HCT116 (cell line): ENCODE results near the gene PRR9. TPM values are rescaled to one million over a fixed set of nuclear protein-coding genes. Genes with fewer than 3 reads are reported as not detected.

Experiments used
- ATAC-seq: fragments of 200-7000 bp; cut with Tn5 transposase; 2 replicates; pipeline ENCODE4 v1.9.1; 2020; ENCODE audit warnings: mild to moderate bottlenecking, moderate library complexity
- BruUV-seq: library from RNA; stranded (reverse); fragments of 400-500 nt; replicated peaks from 2 replicates; lab custom pipeline; 2021; lab: Mats Ljungman, UMichigan
- CTCF ChIA-PET: fragments of 300-600 bp; sonication (Branson Sonifier 250); formaldehyde crosslinking; loops from one replicate; lab custom pipeline; 2021; ENCODE audit warnings: antibody characterized with exemption; lab: Charles Lee
- POLR2A ChIA-PET: fragments of 300-600, 350-600 bp; sonication (Branson Sonifier 250); formaldehyde crosslinking; loops from one replicate; lab custom pipeline; 2021; ENCODE audit warnings: antibody characterized with exemption; lab: Charles Lee
- RAD21 ChIA-PET, 2 experiments: fragments of 300-600 bp; sonication (Branson Sonifier 250); formaldehyde crosslinking; loops; one replicate each; lab custom pipeline; 2023; ENCODE audit warnings: low total read pairs in 2 of 2; ENCODE audit not compliant: uncharacterized antibody in 2 of 2, unreplicated experiment in 2 of 2, low non-redundant PET in 1 of 2; lab: Charles Lee
- DNase-seq: peaks from one replicate; pipeline ENCODE4 v3.0.0-alpha.2; 2010; ENCODE audit warnings: low read depth, low spot score
- H2AFZ ChIP-seq: fragments of 200-600 bp; shearing (Covaris generic), sonication (generic); 2 replicates; pipeline ENCODE4 v1.6.1; 2017; ENCODE audit warnings: low read depth, mixed run types, mixed read lengths, antibody characterized with exemption, low read length; ENCODE audit not compliant: poor library complexity, severe bottlenecking
- H3K27ac ChIP-seq: 2 replicates; pipeline ENCODE4 v1.5.1; 2012; ENCODE audit warnings: low read depth, low read length
- H3K27me3 ChIP-seq: fragments of 200-600 bp; sonication (generic); 2 replicates; pipeline ENCODE4 v1.6.1; 2016; ENCODE audit warnings: mixed run types, low read length, mixed read lengths; ENCODE audit not compliant: insufficient read depth
- H3K36me3 ChIP-seq, 2 experiments: fragments of 200-500 bp in 1 of 2; fragments of 200-600 bp in 1 of 2; sonication (Bioruptor generic) in 1 of 2; sonication (generic) in 1 of 2; 2 replicates each; pipeline versions ENCODE4 v1.5.1 to v1.6.1; 2014 to 2016; ENCODE audit warnings: low read length in 2 of 2, inconsistent platforms in 1 of 2, mixed read lengths in 1 of 2, mixed run types in 1 of 2; ENCODE audit not compliant: insufficient read depth in 2 of 2, control insufficient read depth in 1 of 2
- H3K4me1 ChIP-seq, 2 experiments: fragments of 200-600 bp in 1 of 2; sonication (generic) in 1 of 2; 2 replicates each; pipeline versions ENCODE4 v1.5.1 to v1.6.1; 2012 to 2017; ENCODE audit warnings: low read length in 2 of 2, inconsistent platforms in 1 of 2, mild to moderate bottlenecking in 1 of 2, mixed read lengths in 1 of 2, mixed run types in 1 of 2, moderate library complexity in 1 of 2; ENCODE audit not compliant: insufficient read depth in 2 of 2, control insufficient read depth in 1 of 2
- H3K4me2 ChIP-seq: fragments of 200-600 bp; sonication (generic); 2 replicates; pipeline ENCODE4 v1.6.1; 2017; ENCODE audit warnings: mixed run types, low read length, mixed read lengths
- H3K4me3 ChIP-seq, 2 experiments: fragments of 200-600 bp in 1 of 2; sonication (generic) in 1 of 2; replicated peaks in 1 of 2; 2 replicates each; pipeline ENCODE4 v1.5.1; 2011 to 2016; ENCODE audit warnings: low read length in 2 of 2, control low read depth in 1 of 2, low read depth in 1 of 2, mild to moderate bottlenecking in 1 of 2, mixed read lengths in 1 of 2, mixed run types in 1 of 2
- H3K79me2 ChIP-seq: fragments of 200-600 bp; sonication (generic); 2 replicates; pipeline ENCODE4 v1.6.1; 2017; ENCODE audit warnings: mild to moderate bottlenecking, mixed run types, low read length, moderate library complexity, mixed read lengths; ENCODE audit not compliant: insufficient read depth
- H3K9ac ChIP-seq: fragments of 200-600 bp; sonication (generic); 2 replicates; pipeline ENCODE4 v1.6.1; 2016; ENCODE audit warnings: low read length, mixed read lengths
- H3K9me2 ChIP-seq: fragments of 200-600 bp; sonication (generic), shearing (Covaris generic); 2 replicates; pipeline ENCODE4 v1.6.1; 2017; ENCODE audit warnings: mixed run types, mild to moderate bottlenecking, moderate library complexity; ENCODE audit not compliant: insufficient read depth
- H3K9me3 ChIP-seq, 2 experiments: fragments of 200-500 bp in 1 of 2; fragments of 200-600 bp in 1 of 2; sonication (Bioruptor generic) in 1 of 2; sonication (generic) in 1 of 2; 2 replicates each; pipeline ENCODE4 v1.6.1; 2014 to 2017; ENCODE audit warnings: low read length in 2 of 2, mixed read lengths in 2 of 2, inconsistent platforms in 1 of 2, low read depth in 1 of 2, mild to moderate bottlenecking in 1 of 2, mixed run types in 1 of 2, moderate library complexity in 1 of 2; ENCODE audit not compliant: control insufficient read depth in 1 of 2, insufficient read depth in 1 of 2
- H4K20me1 ChIP-seq: fragments of 200-600 bp; sonication (generic), shearing (Covaris generic); 2 replicates; pipeline ENCODE4 v1.6.1; 2017; ENCODE audit warnings: mixed run types, mild to moderate bottlenecking, moderate library complexity; ENCODE audit not compliant: insufficient read depth
- CBX3 ChIP-seq: IDR thresholded peaks from 2 replicates; pipeline ENCODE4 v1.6.1; 2012; ENCODE audit warnings: low read depth
- CEBPB ChIP-seq: IDR thresholded peaks from 2 replicates; pipeline ENCODE4 v1.6.1; 2012; ENCODE audit warnings: low read depth
- EGR1 ChIP-seq: IDR thresholded peaks from 2 replicates; pipeline ENCODE4 v1.6.1; 2012; ENCODE audit warnings: low read depth
- EZH2phosphoT487 ChIP-seq: fragments of 200-600 bp; IDR thresholded peaks from 2 replicates; pipeline ENCODE4 v1.6.1; 2018; ENCODE audit warnings: antibody characterized with exemption, borderline replicate concordance
- FOSL1 ChIP-seq: IDR thresholded peaks from 2 replicates; pipeline ENCODE4 v1.6.1; 2012; ENCODE audit warnings: low read depth
- SRF ChIP-seq: IDR thresholded peaks from 2 replicates; pipeline ENCODE4 v1.6.1; 2012; ENCODE audit warnings: low read depth
- TCF7L2 ChIP-seq: IDR thresholded peaks from 2 replicates; pipeline ENCODE4 v1.7.0; 2011; ENCODE audit warnings: borderline replicate concordance, inconsistent platforms; ENCODE audit not compliant: insufficient read depth, insufficient read length; ENCODE audit errors: extremely low read depth
- intact Hi-C: fragments of 100-400 bp; cut with micrococcal nuclease; formaldehyde crosslinking; loops from 2 replicates; pipeline ENCODE4 v1.10.0; 2022
- total RNA-seq: library from RNA; stranded (reverse); gene quantifications from one replicate; pipeline ENCODE4 v1.2.1, GENCODE V29; 2021; ENCODE audit not compliant: unreplicated experiment
- TF ChIP-seq, protein P1 (sequence below): IDR thresholded peaks from 2 replicates; pipeline ENCODE4 v1.6.1; 2012

Gene PRR9
- total RNA-seq, 1 experiment from 2014 or later: not detected

DNA sequence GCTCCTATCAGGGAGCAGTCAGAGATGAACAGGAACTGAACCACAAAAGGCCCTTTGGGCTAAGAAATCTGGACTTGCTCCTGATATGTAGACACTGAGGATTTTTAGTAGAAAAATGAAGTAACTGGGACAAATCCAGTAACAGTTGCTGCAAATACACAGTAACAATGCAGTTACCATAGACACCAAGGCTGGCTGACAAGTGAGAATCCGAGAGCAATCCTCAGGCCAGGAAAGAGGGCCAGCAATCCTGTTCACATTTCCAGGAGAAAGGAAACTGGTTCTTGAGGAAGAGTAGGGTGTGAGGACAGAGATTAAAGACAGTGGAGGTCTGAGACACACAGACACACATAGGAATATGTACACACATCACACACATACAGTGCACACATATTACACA lies 32.8 kb downstream of the PRR9 start:
- POLR2A ChIA-PET: no interaction called here
- Histone ChIP-seq H3K9ac (no peak overlapping the region), H3K9me3 (no peaks in the 10 kb centered on the region; a peak in 1 of 4 replicates), H3K4me1 (no peaks in the 10 kb centered on the region), H3K4me3 (no peak overlapping the region), H3K9me2 (no peaks in the 10 kb centered on the region), H3K36me3 (no peaks in the 10 kb centered on the region), H3K27ac (no peak overlapping the region), H3K79me2 (no peaks in the 10 kb centered on the region), H2AFZ (no peak overlapping the region), H3K4me2 (no peak overlapping the region), H3K27me3 (peaks cover 60% of the 10 kb centered on the region), H4K20me1 (no peaks in the 10 kb centered on the region)
- BruUV-seq: no TSS peak
- ATAC-seq (no peak), DNase-seq (no peak)
- intact Hi-C loops: no loop called here
- TF ChIP-seq SRF (no peak), CBX3 (no peak), EZH2phosphoT487 (no peak), FOSL1 (no peak)
- TF ChIP-seq, protein P1, sequence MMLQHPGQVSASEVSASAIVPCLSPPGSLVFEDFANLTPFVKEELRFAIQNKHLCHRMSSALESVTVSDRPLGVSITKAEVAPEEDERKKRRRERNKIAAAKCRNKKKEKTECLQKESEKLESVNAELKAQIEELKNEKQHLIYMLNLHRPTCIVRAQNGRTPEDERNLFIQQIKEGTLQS: no peak
- RAD21 ChIA-PET: no interaction called here
- CTCF ChIA-PET: no interaction called here

DNA sequence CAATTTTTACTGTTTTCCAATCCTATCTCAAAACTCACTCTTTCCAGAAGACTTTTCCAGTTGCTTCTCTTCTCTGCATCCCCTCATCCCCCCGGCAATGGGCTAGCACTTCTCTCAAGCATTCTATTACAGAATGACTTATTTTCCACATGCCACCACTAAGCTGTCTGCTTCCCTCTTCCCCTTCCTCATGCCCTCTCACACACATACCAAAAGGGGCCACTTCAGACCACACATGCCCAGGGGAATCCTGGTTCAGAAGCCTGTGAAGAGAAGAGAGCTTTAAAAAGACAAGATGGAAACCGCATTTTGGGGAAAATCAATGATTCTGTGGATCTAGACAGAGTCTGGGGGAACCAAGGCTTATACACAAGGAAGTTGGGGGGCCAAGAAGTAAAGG lies 33.7 kb downstream of the PRR9 start:
- no peaks in the 10 kb centered on the region for H4K20me1 ChIP-seq
- ChIA-PET CTCF (no interaction called here), POLR2A (no interaction called here), RAD21 (no interaction called here)
- H3K27me3 ChIP-seq: peaks cover 60% of the 10 kb centered on the region
- no peak for TF ChIP-seq TCF7L2
- no peak for TF ChIP-seq EGR1
- TF ChIP-seq EZH2phosphoT487: no peak
- TF ChIP-seq CEBPB: no peak
- no peak overlapping the region for H3K4me2 ChIP-seq
- no peaks in the 10 kb centered on the region for H3K79me2 ChIP-seq
- H2AFZ ChIP-seq: no peak overlapping the region
- no peaks in the 10 kb centered on the region; a peak in 1 of 4 replicates for H3K9me3 ChIP-seq
- no peaks in the 10 kb centered on the region for H3K4me1 ChIP-seq
- ATAC-seq (no peak), DNase-seq (no peak)
- H3K9me2 ChIP-seq: no peaks in the 10 kb centered on the region
- H3K36me3 ChIP-seq: no peaks in the 10 kb centered on the region
- no peak overlapping the region for H3K9ac ChIP-seq
- intact Hi-C loops: no loop called here
- no TSS peak for BruUV-seq
- no peak overlapping the region for H3K4me3 ChIP-seq
- no peak overlapping the region for H3K27ac ChIP-seq
